ENCODE data around the gene MAML2.

DNA sequence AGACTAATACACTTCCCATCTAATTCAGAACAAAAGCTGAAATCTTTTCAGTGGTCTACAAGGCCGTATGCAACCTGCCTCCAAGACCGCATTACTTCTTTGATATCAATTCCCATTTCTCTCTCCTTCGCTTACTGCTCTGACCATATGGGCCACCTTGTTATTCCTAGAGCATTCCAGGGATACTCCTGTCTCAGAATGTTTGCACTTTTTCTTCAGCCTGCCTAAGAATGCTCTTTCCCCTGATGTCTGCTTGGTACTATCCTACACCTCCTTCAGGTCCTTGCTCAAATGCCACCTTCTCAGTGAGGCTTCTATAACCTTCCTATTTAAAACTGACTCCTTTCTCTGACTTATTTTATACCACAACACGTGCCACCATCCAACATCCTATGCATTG, 71.2 kb downstream of the MAML2 start:
- TF ChIP-seq POLR2A (IDR thresholded peaks at IDR 0.05) (no peak), CTCF (IDR thresholded peaks at IDR 0.05) (no peak)
